CD4-positive, alpha-beta memory T cell (primary cell): ENCODE data around the gene DLGAP1. TPM values are rescaled to one million over a fixed set of nuclear protein-coding genes. Genes with fewer than 3 reads are reported as not detected.

Experiments used
- CTCF ChIA-PET: fragments of 350-600 bp; sonication (Branson Sonifier 250); formaldehyde crosslinking; loops from one replicate; lab custom pipeline; 2021; ENCODE audit warnings: inconsistent platforms; ENCODE audit not compliant: partially characterized antibody; lab: Charles Lee
- POLR2A ChIA-PET: fragments of 350-600 bp; sonication (Branson Sonifier 250); formaldehyde crosslinking; loops from one replicate; lab custom pipeline; 2021; ENCODE audit not compliant: partially characterized antibody; lab: Charles Lee
- DNase-seq, 5 donors: peaks; one replicate each; pipeline versions ENCODE4 v3.0.0 to v3.0.0-alpha.2; 2020 to 2022; ENCODE audit warnings: mixed read lengths in 1 of 5
- H3K27ac ChIP-seq: one replicate; pipeline ENCODE4 v1.7.0; 2013; ENCODE audit warnings: low read depth, low read length
- H3K27me3 ChIP-seq: 2 replicates; pipeline ENCODE4 v1.7.0; 2013; ENCODE audit warnings: mild to moderate bottlenecking, low read length, moderate library complexity; ENCODE audit not compliant: insufficient read depth
- H3K36me3 ChIP-seq: 2 replicates; pipeline ENCODE4 v1.7.0; 2013; ENCODE audit warnings: mild to moderate bottlenecking, low read length, moderate library complexity; ENCODE audit not compliant: insufficient read depth
- H3K4me1 ChIP-seq: 2 replicates; pipeline ENCODE4 v1.7.0; 2013; ENCODE audit warnings: mild to moderate bottlenecking, low read length, moderate library complexity; ENCODE audit not compliant: insufficient read depth
- H3K4me3 ChIP-seq, 2 donors: one replicate each; pipeline ENCODE4 v1.7.0; 2013; ENCODE audit warnings: low read length in 2 of 2, mild to moderate bottlenecking in 1 of 2
- H3K9me3 ChIP-seq, 2 donors: one replicate each; pipeline ENCODE4 v1.7.0; 2013; ENCODE audit warnings: low read length in 2 of 2, control low read depth in 1 of 2; ENCODE audit not compliant: control insufficient read depth in 1 of 2
- H3K27ac Mint-ChIP-seq, 7 donors: one replicate each; pipeline ENCODE4 v1.8.0; 2020 to 2021; ENCODE audit warnings: mixed read lengths in 7 of 7, mild to moderate bottlenecking in 6 of 7, inconsistent platforms in 3 of 7, moderate library complexity in 3 of 7
- H3K27me3 Mint-ChIP-seq, 2 donors: one replicate each; pipeline ENCODE4 v1.8.0; 2020 to 2021; ENCODE audit warnings: mixed read lengths in 2 of 2
- H3K36me3 Mint-ChIP-seq, 2 donors: one replicate each; pipeline ENCODE4 v1.8.0; 2020 to 2021; ENCODE audit warnings: mixed read lengths in 2 of 2, inconsistent platforms in 1 of 2, mild to moderate bottlenecking in 1 of 2
- H3K4me1 Mint-ChIP-seq, 4 donors: one replicate each; pipeline ENCODE4 v1.8.0; 2020 to 2021; ENCODE audit warnings: mixed read lengths in 4 of 4, mild to moderate bottlenecking in 1 of 4
- H3K4me3 Mint-ChIP-seq, 8 donors: one replicate each; pipeline ENCODE4 v1.8.0; 2020 to 2021; ENCODE audit warnings: mixed read lengths in 8 of 8, mild to moderate bottlenecking in 7 of 8, moderate library complexity in 6 of 8, inconsistent platforms in 3 of 8
- H3K9me3 Mint-ChIP-seq, 8 donors: one replicate each; pipeline ENCODE4 v1.8.0; 2020 to 2021; ENCODE audit warnings: mixed read lengths in 8 of 8, mild to moderate bottlenecking in 5 of 8, inconsistent platforms in 3 of 8, moderate library complexity in 1 of 8
- intact Hi-C: fragments of 100-400 bp; cut with micrococcal nuclease; formaldehyde crosslinking; loops from one replicate; pipeline ENCODE4 v1.15.1; 2023
- polyA plus RNA-seq, 2 donors: library from polyadenylated mRNA; unstranded; fragments of 300-500 nt; fragmentation: Illumina TruSeq; gene quantifications; one replicate each; pipeline ENCODE4 v1.2.3, GENCODE V29; 2021
- total RNA-seq, 2 experiments: library from RNA; stranded (reverse); gene quantifications; one replicate each; pipeline ENCODE4 v1.2.3, GENCODE V29; 2021

Gene DLGAP1
- total and polyA plus RNA-seq, 4 experiments from 2014 or later: 0.17 to 0.71 (median 0.45) TPM

- Histone ChIP-seq H3K27ac (no peak overlapping the region), H3K36me3 (no peaks in the 10 kb centered on the region), H3K9me3 (no peaks in the 10 kb centered on the region), H3K4me3 (no peak overlapping the region), H3K27me3 (no peaks in the 10 kb centered on the region), H3K4me1 (no peaks in the 10 kb centered on the region)
- Mint-ChIP-seq H3K27ac (no peak overlapping the region), H3K4me3 (no peak overlapping the region), H3K4me1 (no peaks in the 10 kb centered on the region), H3K36me3 (peaks cover 0 to 4% of the 10 kb centered on the region in 2 donors), H3K27me3 (peaks cover 3 to 6% of the 10 kb centered on the region in 2 donors), H3K9me3 (peaks cover 0 to 14% (median 8%) of the 10 kb centered on the region in 8 donors)
- intact Hi-C loops: no loop called here
- POLR2A ChIA-PET: no interaction called here
- DNase-seq: no peak
- CTCF ChIA-PET: no interaction called here
Observed at GRCh38 chr18:4450065-4450658, 4.9 kb downstream of the DLGAP1 start.

GRCh38 chr18:4445902-4446301 is 9.2 kb downstream of the DLGAP1 start:
- peak overlapping the region in 1 of 8 donors; percentile 9 for H3K4me3 Mint-ChIP-seq
- intact Hi-C loops: no loop called here

GRCh38 chr18:4444306-4444705 is 10.8 kb downstream of the DLGAP1 start:
- POLR2A ChIA-PET: no interaction called here
- H3K9me3 ChIP-seq: no peaks in the 10 kb centered on the region
- no peak for DNase-seq
- CTCF ChIA-PET: no interaction called here
- no peaks in the 10 kb centered on the region for H3K4me1 ChIP-seq
- no peak overlapping the region for H3K27ac ChIP-seq
- H3K4me1 Mint-ChIP-seq: no peaks in the 10 kb centered on the region
- no peak overlapping the region for H3K4me3 ChIP-seq
- no peak overlapping the region for H3K4me3 Mint-ChIP-seq
- no peak overlapping the region for H3K27ac Mint-ChIP-seq
- H3K36me3 Mint-ChIP-seq: no peaks in the 10 kb centered on the region
- no peaks in the 10 kb centered on the region for H3K27me3 ChIP-seq
- H3K27me3 Mint-ChIP-seq: no peaks in the 10 kb centered on the region
- intact Hi-C loops: no loop called here
- peaks cover 0 to 9% (median 5%) of the 10 kb centered on the region in 8 donors for H3K9me3 Mint-ChIP-seq
- H3K36me3 ChIP-seq: no peaks in the 10 kb centered on the region

More at GRCh38 chr18:4445902-4446301, 9.2 kb downstream of the DLGAP1 start:
- H3K4me1 Mint-ChIP-seq: no peaks in the 10 kb centered on the region
- no peak overlapping the region for H3K4me3 ChIP-seq
- no peak overlapping the region for H3K27ac Mint-ChIP-seq
- H3K9me3 ChIP-seq: no peaks in the 10 kb centered on the region
- H3K27ac ChIP-seq: no peak overlapping the region
- DNase-seq: no peak
- peaks cover 0 to 13% (median 7%) of the 10 kb centered on the region in 8 donors for H3K9me3 Mint-ChIP-seq
- H3K27me3 ChIP-seq: no peaks in the 10 kb centered on the region
- ChIA-PET CTCF (no interaction called here), POLR2A (no interaction called here)
- H3K36me3 Mint-ChIP-seq: no peaks in the 10 kb centered on the region
- no peaks in the 10 kb centered on the region for H3K27me3 Mint-ChIP-seq
- H3K4me1 ChIP-seq: no peaks in the 10 kb centered on the region
- no peaks in the 10 kb centered on the region for H3K36me3 ChIP-seq

- no peak overlapping the region for H3K4me3 ChIP-seq
- no peak overlapping the region for H3K27ac ChIP-seq
- ChIA-PET POLR2A (no interaction called here), CTCF (no interaction called here)
- H3K9me3 ChIP-seq: no peaks in the 10 kb centered on the region
- no peak for DNase-seq
- no peaks in the 10 kb centered on the region for H3K27me3 Mint-ChIP-seq
- intact Hi-C loops: no loop called here
- peaks cover 0 to 14% (median 5%) of the 10 kb centered on the region in 8 donors for H3K9me3 Mint-ChIP-seq
- no peaks in the 10 kb centered on the region for H3K36me3 ChIP-seq
- no peaks in the 10 kb centered on the region for H3K4me1 ChIP-seq
- no peaks in the 10 kb centered on the region for H3K36me3 Mint-ChIP-seq
- no peaks in the 10 kb centered on the region for H3K4me1 Mint-ChIP-seq
- no peaks in the 10 kb centered on the region for H3K27me3 ChIP-seq
- no peak overlapping the region for H3K27ac Mint-ChIP-seq
- H3K4me3 Mint-ChIP-seq: no peak overlapping the region
Observed at GRCh38 chr18:4441098-4441497, 14.0 kb downstream of the DLGAP1 start.

- H3K27ac Mint-ChIP-seq: no peak overlapping the region
- H3K4me3 ChIP-seq: no peak overlapping the region
- no peak overlapping the region for H3K4me3 Mint-ChIP-seq
- H3K4me1 ChIP-seq: no peaks in the 10 kb centered on the region
- H3K36me3 Mint-ChIP-seq: no peaks in the 10 kb centered on the region
- no peaks in the 10 kb centered on the region for H3K36me3 ChIP-seq
- peaks cover 0 to 11% (median under 1%) of the 10 kb centered on the region in 8 donors for H3K9me3 Mint-ChIP-seq
- no peaks in the 10 kb centered on the region for H3K27me3 Mint-ChIP-seq
- CTCF ChIA-PET: no interaction called here
- POLR2A ChIA-PET: no interaction called here
- no peaks in the 10 kb centered on the region for H3K27me3 ChIP-seq
- no peak overlapping the region for H3K27ac ChIP-seq
- no peaks in the 10 kb centered on the region for H3K4me1 Mint-ChIP-seq
- no peaks in the 10 kb centered on the region for H3K9me3 ChIP-seq
- DNase-seq: no peak
- intact Hi-C loops: no loop called here
Observed at GRCh38 chr18:4438938-4439337, 16.2 kb downstream of the DLGAP1 start.

- H3K4me1 ChIP-seq: no peaks in the 10 kb centered on the region
- no peak overlapping the region for H3K4me3 ChIP-seq
- no peaks in the 10 kb centered on the region for H3K36me3 ChIP-seq
- Mint-ChIP-seq H3K36me3 (no peaks in the 10 kb centered on the region), H3K9me3 (peaks cover 0 to 10% (median 2%) of the 10 kb centered on the region in 8 donors), H3K27me3 (no peaks in the 10 kb centered on the region), H3K27ac (no peak overlapping the region), H3K4me1 (no peaks in the 10 kb centered on the region), H3K4me3 (no peak overlapping the region)
- no peaks in the 10 kb centered on the region for H3K27me3 ChIP-seq
- ChIA-PET CTCF (no interaction called here), POLR2A (no interaction called here)
- H3K27ac ChIP-seq: no peak overlapping the region
- H3K9me3 ChIP-seq: no peaks in the 10 kb centered on the region
- intact Hi-C loops: no loop called here
- no peak for DNase-seq
Observed at GRCh38 chr18:4433717-4434116, 21.4 kb downstream of the DLGAP1 start.

GRCh38 chr18:4430836-4431235 is 24.3 kb downstream of the DLGAP1 start:
- no peaks in the 10 kb centered on the region for H3K9me3 ChIP-seq
- Mint-ChIP-seq H3K9me3 (peaks cover 0 to 18% (median 5%) of the 10 kb centered on the region in 8 donors), H3K27ac (no peak overlapping the region), H3K27me3 (no peaks in the 10 kb centered on the region), H3K36me3 (no peaks in the 10 kb centered on the region), H3K4me1 (no peaks in the 10 kb centered on the region), H3K4me3 (no peak overlapping the region)
- no peak overlapping the region for H3K27ac ChIP-seq
- no peaks in the 10 kb centered on the region for H3K27me3 ChIP-seq
- H3K4me3 ChIP-seq: no peak overlapping the region
- CTCF ChIA-PET: no interaction called here
- intact Hi-C loops: no loop called here
- no peak for DNase-seq
- no peaks in the 10 kb centered on the region for H3K36me3 ChIP-seq
- POLR2A ChIA-PET: no interaction called here
- no peaks in the 10 kb centered on the region for H3K4me1 ChIP-seq
